ENCODE data around the gene AATK.

DNA sequence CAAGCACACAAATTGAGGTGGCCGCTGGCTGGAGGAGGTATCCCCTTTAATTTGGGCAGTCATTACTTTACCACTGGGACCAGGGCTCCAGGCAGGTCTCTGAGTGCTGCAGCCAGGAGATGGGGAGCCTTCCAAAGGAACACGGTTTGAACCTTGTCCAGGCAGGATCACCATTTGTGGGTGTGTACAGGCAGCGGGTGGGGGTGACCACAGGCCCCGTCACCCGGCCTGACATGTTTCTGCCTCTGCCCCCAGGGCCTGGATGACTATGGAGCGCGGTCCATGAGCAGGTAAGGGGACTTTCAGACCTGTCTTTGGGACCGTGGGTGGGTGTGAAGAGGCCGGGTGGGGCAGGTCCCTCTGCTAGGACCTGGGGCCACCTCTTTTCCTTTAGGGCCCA, 57.8 kb downstream of the AATK start:
- TF ChIP-seq CTCF (conservative IDR thresholded peaks at IDR 0.05; ENCODE audit: low read depth, low read length) (no peak), MAFK (IDR thresholded peaks at IDR 0.05; ENCODE audit: low read depth, low read length) (no peak), SMC3 (IDR thresholded peaks at IDR 0.05; ENCODE audit: low read depth, low read length) (no peak), POLR2A (IDR thresholded peaks at IDR 0.05; ENCODE audit: low read depth, low read length) (no peak), USF2 (IDR thresholded peaks at IDR 0.05; ENCODE audit: low read depth, low read length) (no peak), MXI1 (IDR thresholded peaks at IDR 0.05; ENCODE audit: borderline replicate concordance, low read depth, low read length) (no peak), RCOR1 (IDR thresholded peaks at IDR 0.05; ENCODE audit: insufficient replicate concordance, low read length) (no peak), RFX5 (IDR thresholded peaks at IDR 0.05; ENCODE audit: low read depth, low read length) (no peak)

Data from IMR-90 (cell line).